ENCODE measurements around the gene MZT2B.
"Not testable (repeated sequence)": the region's sequence is repeated elsewhere in the genome, so short reads cannot be mapped to it uniquely, and the experiment has no call there.

The MZT2B gene

GRCh38 chr2:130181880-130182682 is at the start of gene MZT2B:
Gene MZT2B (plus strand): TSS chr2:130182262. CDS start chr2:130182283, 21 bp downstream.
- DNase-seq (ENCODE audit: low read depth in 2 of 2), result peak; percentile 84 to 93

- no peak for DNase-seq (ENCODE audit: low read depth in 2 of 2)
Measured at GRCh38 chr2:130135692-130136541, 46.1 kb upstream of the MZT2B start.

GRCh38 chr2:130136546-130136945 is 45.5 kb upstream of the MZT2B start:
- not testable (repeated sequence) for DNase-seq (ENCODE audit: low read depth in 2 of 2)

- DNase-seq (ENCODE audit: low read depth in 2 of 2), result not testable (repeated sequence)
Measured at GRCh38 chr2:130137118-130137517, 44.9 kb upstream of the MZT2B start.

- not testable (repeated sequence) for DNase-seq (ENCODE audit: low read depth in 2 of 2)
Measured at GRCh38 chr2:130138326-130138725, 43.7 kb upstream of the MZT2B start.

- DNase-seq (ENCODE audit: low read depth in 2 of 2), result not testable (repeated sequence)
Measured at GRCh38 chr2:130138841-130139251, 43.2 kb upstream of the MZT2B start.

GRCh38 chr2:130139331-130140280 is 42.5 kb upstream of the MZT2B start:
- not testable (repeated sequence) for DNase-seq (ENCODE audit: low read depth in 2 of 2)

- DNase-seq (ENCODE audit: low read depth in 2 of 2), result not testable (repeated sequence)
Measured at GRCh38 chr2:130140516-130140915, 41.5 kb upstream of the MZT2B start.

GRCh38 chr2:130141002-130141401 is 41.1 kb upstream of the MZT2B start:
- DNase-seq (ENCODE audit: low read depth in 2 of 2), result not testable (repeated sequence)

- DNase-seq (ENCODE audit: low read depth in 2 of 2), result not testable (repeated sequence)
Measured at GRCh38 chr2:130141645-130142370, 40.3 kb upstream of the MZT2B start.

GRCh38 chr2:130142396-130143265 is 39.4 kb upstream of the MZT2B start:
- DNase-seq (ENCODE audit: low read depth in 2 of 2), result not testable (repeated sequence)

- not testable (repeated sequence) for DNase-seq (ENCODE audit: low read depth in 2 of 2)
Measured at GRCh38 chr2:130143266-130144039, 38.6 kb upstream of the MZT2B start.

GRCh38 chr2:130145006-130145414 is 37.1 kb upstream of the MZT2B start, which contains the start of gene CCDC74B:
Gene CCDC74B (minus strand): TSS chr2:130145112. CDS start chr2:130144996, 116 bp downstream.
- peak; percentile 17 to 46 for DNase-seq (ENCODE audit: low read depth in 2 of 2)

GRCh38 chr2:130148515-130148914 is 33.5 kb upstream of the MZT2B start:
- not testable (repeated sequence) for DNase-seq (ENCODE audit: low read depth in 2 of 2)

- no peak for DNase-seq (ENCODE audit: low read depth in 2 of 2)
Measured at GRCh38 chr2:130150181-130151144, 31.6 kb upstream of the MZT2B start.

- DNase-seq (ENCODE audit: low read depth in 2 of 2), result not testable (repeated sequence)
Measured at GRCh38 chr2:130151145-130151512, 30.9 kb upstream of the MZT2B start.

GRCh38 chr2:130152136-130152815 is 29.8 kb upstream of the MZT2B start:
- not testable (repeated sequence) for DNase-seq (ENCODE audit: low read depth in 2 of 2)
